ENCODE data around the gene GPRC5A. TPM values are rescaled to one million over a fixed set of nuclear protein-coding genes. Genes with fewer than 3 reads are reported as not detected.
A peak's percentile ranks its signal among the peaks of the same experiment; 100 is the strongest.

The GPRC5A gene
- total RNA-seq, 3 donors from 2014 or later: 136 to 326 (median 320) TPM

- H3K36me3 ChIP-seq (ENCODE audit: low read depth): no peaks in the 10 kb centered on the region
- peaks cover 13% of the 10 kb centered on the region for H3K4me1 ChIP-seq (ENCODE audit: low read depth)
- DNase-seq: peak in 1 of 3 donors; percentile 49
- H3K4me3 ChIP-seq: no peak overlapping the region
- intact Hi-C loops (cut with DNase I, micrococcal nuclease): no loop called here
- no peak for TF ChIP-seq CTCF (IDR thresholded peaks at IDR 0.05)
- ATAC-seq: peak; percentile 67
- H3K9me3 ChIP-seq: no peaks in the 10 kb centered on the region
These were observed 9.9 kb downstream of the GPRC5A start for GRCh38 chr12:12901158-12901791.

- peaks cover 13% of the 10 kb centered on the region for H3K4me1 ChIP-seq (ENCODE audit: low read depth)
- ATAC-seq (no peak), DNase-seq (no peak)
- intact Hi-C loops (cut with DNase I, micrococcal nuclease): no loop called here
- H3K4me3 ChIP-seq: no peak overlapping the region
- no peaks in the 10 kb centered on the region for H3K36me3 ChIP-seq (ENCODE audit: low read depth)
- no peak for TF ChIP-seq CTCF (IDR thresholded peaks at IDR 0.05)
- no peaks in the 10 kb centered on the region for H3K9me3 ChIP-seq
These were observed 10.7 kb downstream of the GPRC5A start for GRCh38 chr12:12902036-12902435.

- ATAC-seq (peak; percentile 89), DNase-seq (peak; percentile 65 to 84 (median 68))
- intact Hi-C loops (cut with DNase I, micrococcal nuclease): no loop called here
- TF ChIP-seq CTCF (IDR thresholded peaks at IDR 0.05): no peak
- Histone ChIP-seq H3K36me3 (ENCODE audit: low read depth) (no peaks in the 10 kb centered on the region), H3K4me1 (ENCODE audit: low read depth) (peaks cover 15% of the 10 kb centered on the region), H3K9me3 (no peaks in the 10 kb centered on the region), H3K4me3 (no peak overlapping the region)
These were observed 12.6 kb downstream of the GPRC5A start for GRCh38 chr12:12903642-12904609.

- no peak for TF ChIP-seq CTCF (IDR thresholded peaks at IDR 0.05)
- DNase-seq: no peak
- no peaks in the 10 kb centered on the region for H3K9me3 ChIP-seq
- H3K4me3 ChIP-seq: no peak overlapping the region
- intact Hi-C loops (cut with DNase I, micrococcal nuclease): no loop called here
- no peaks in the 10 kb centered on the region for H3K36me3 ChIP-seq (ENCODE audit: low read depth)
- H3K4me1 ChIP-seq (ENCODE audit: low read depth): peaks cover 24% of the 10 kb centered on the region
- ATAC-seq: no peak
These were observed 16.2 kb downstream of the GPRC5A start for GRCh38 chr12:12907552-12907951.

- ATAC-seq (no peak), DNase-seq (no peak)
- H3K4me3 ChIP-seq: no peak overlapping the region
- H3K36me3 ChIP-seq (ENCODE audit: low read depth): no peaks in the 10 kb centered on the region
- H3K4me1 ChIP-seq (ENCODE audit: low read depth): peaks cover 20% of the 10 kb centered on the region
- intact Hi-C loops (cut with DNase I, micrococcal nuclease): no loop called here
- no peaks in the 10 kb centered on the region for H3K9me3 ChIP-seq
- no peak for TF ChIP-seq CTCF (IDR thresholded peaks at IDR 0.05)
These were observed 16.9 kb downstream of the GPRC5A start for GRCh38 chr12:12908252-12908651.
